Measurements from ENCODE around the gene FRS2. TPM values are rescaled to one million over a fixed set of nuclear protein-coding genes. Genes with fewer than 3 reads are reported as not detected.
"Not testable (repeated sequence)": the region's sequence is repeated elsewhere in the genome, so short reads cannot be mapped to it uniquely, and the experiment has no call there.

FRS2 gene
- total and polyA plus RNA-seq, 2 experiments from 2014 or later, result 15.9 to 43.2 TPM

GRCh38 chr12:69438539-69438938 is 31.6 kb upstream of the FRS2 start:
- Histone ChIP-seq H3K27me3 (no peaks in the 10 kb centered on the region), H3K36me3 (no peaks in the 10 kb centered on the region), H3K4me3 (no peak overlapping the region), H3K4me1 (ENCODE audit: low read depth) (peaks cover 8% of the 10 kb centered on the region), H3K27ac (no peak overlapping the region), H3K9me3 (ENCODE audit: low read depth) (no peaks in the 10 kb centered on the region)
- TF ChIP-seq CTCF (IDR thresholded peaks at IDR 0.05; ENCODE audit: low read depth, low read length), result no peak
- DNase-seq (ENCODE audit: low read depth in 1 of 2, low spot score in 1 of 2), result no peak

- no peaks in the 10 kb centered on the region for H3K9me3 ChIP-seq (ENCODE audit: low read depth)
- no peak overlapping the region for H3K4me3 ChIP-seq
- no peak for TF ChIP-seq CTCF (IDR thresholded peaks at IDR 0.05; ENCODE audit: low read depth, low read length)
Observed at GRCh38 chr12:69440016-69440415, 30.2 kb upstream of the FRS2 start.

GRCh38 chr12:69440886-69441285 is 29.3 kb upstream of the FRS2 start:
- Histone ChIP-seq H3K36me3 (no peaks in the 10 kb centered on the region), H3K27ac (no peak overlapping the region), H3K9me3 (ENCODE audit: low read depth) (no peaks in the 10 kb centered on the region), H3K4me1 (ENCODE audit: low read depth) (peaks cover 8% of the 10 kb centered on the region), H3K4me3 (no peak overlapping the region), H3K27me3 (no peaks in the 10 kb centered on the region)
- TF ChIP-seq CTCF (IDR thresholded peaks at IDR 0.05; ENCODE audit: low read depth, low read length), result no peak
- DNase-seq (ENCODE audit: low read depth in 1 of 2, low spot score in 1 of 2), result no peak

More at GRCh38 chr12:69440016-69440415, 30.2 kb upstream of the FRS2 start:
- peaks cover 8% of the 10 kb centered on the region for H3K4me1 ChIP-seq (ENCODE audit: low read depth)
- DNase-seq (ENCODE audit: low read depth in 1 of 2, low spot score in 1 of 2), result no peak
- no peaks in the 10 kb centered on the region for H3K27me3 ChIP-seq
- no peaks in the 10 kb centered on the region for H3K36me3 ChIP-seq
- no peak overlapping the region for H3K27ac ChIP-seq

GRCh38 chr12:69442894-69443293 is 27.3 kb upstream of the FRS2 start:
- H3K27ac ChIP-seq, result no peak overlapping the region
- no peaks in the 10 kb centered on the region for H3K27me3 ChIP-seq
- no peaks in the 10 kb centered on the region for H3K36me3 ChIP-seq
- no peak overlapping the region for H3K4me3 ChIP-seq
- DNase-seq (ENCODE audit: low read depth in 1 of 2, low spot score in 1 of 2), result peak in 1 of 2 donors; percentile 72
- TF ChIP-seq CTCF (IDR thresholded peaks at IDR 0.05; ENCODE audit: low read depth, low read length), result no peak
- no peaks in the 10 kb centered on the region for H3K9me3 ChIP-seq (ENCODE audit: low read depth)
- H3K4me1 ChIP-seq (ENCODE audit: low read depth), result no peaks in the 10 kb centered on the region

GRCh38 chr12:69443916-69444315 is 26.3 kb upstream of the FRS2 start:
- Histone ChIP-seq H3K27ac (no peak overlapping the region), H3K4me1 (ENCODE audit: low read depth) (no peaks in the 10 kb centered on the region), H3K36me3 (no peaks in the 10 kb centered on the region), H3K27me3 (no peaks in the 10 kb centered on the region), H3K9me3 (ENCODE audit: low read depth) (no peaks in the 10 kb centered on the region), H3K4me3 (no peak overlapping the region)
- no peak for DNase-seq (ENCODE audit: low read depth in 1 of 2, low spot score in 1 of 2)
- TF ChIP-seq CTCF (IDR thresholded peaks at IDR 0.05; ENCODE audit: low read depth, low read length), result no peak

- H3K27me3 ChIP-seq, result no peaks in the 10 kb centered on the region
- no peak for TF ChIP-seq CTCF (IDR thresholded peaks at IDR 0.05; ENCODE audit: low read depth, low read length)
Observed at GRCh38 chr12:69447892-69448291, 22.3 kb upstream of the FRS2 start.

GRCh38 chr12:69452598-69453132 is 17.5 kb upstream of the FRS2 start:
- H3K4me1 ChIP-seq (ENCODE audit: low read depth); DNase-seq (ENCODE audit: low read depth in 1 of 2, low spot score in 1 of 2); H3K4me3 ChIP-seq; H3K36me3 ChIP-seq; H3K27me3 ChIP-seq; H3K27ac ChIP-seq; H3K9me3 ChIP-seq (ENCODE audit: low read depth): not testable (repeated sequence)

More at GRCh38 chr12:69447892-69448291, 22.3 kb upstream of the FRS2 start:
- Histone ChIP-seq H3K36me3 (no peaks in the 10 kb centered on the region), H3K4me1 (ENCODE audit: low read depth) (no peaks in the 10 kb centered on the region), H3K9me3 (ENCODE audit: low read depth) (no peaks in the 10 kb centered on the region), H3K4me3 (no peak overlapping the region), H3K27ac (no peak overlapping the region)
- DNase-seq (ENCODE audit: low read depth in 1 of 2, low spot score in 1 of 2), result no peak
